ENCODE measurements around the gene ADAMTS9.

The ADAMTS9 gene

DNA sequence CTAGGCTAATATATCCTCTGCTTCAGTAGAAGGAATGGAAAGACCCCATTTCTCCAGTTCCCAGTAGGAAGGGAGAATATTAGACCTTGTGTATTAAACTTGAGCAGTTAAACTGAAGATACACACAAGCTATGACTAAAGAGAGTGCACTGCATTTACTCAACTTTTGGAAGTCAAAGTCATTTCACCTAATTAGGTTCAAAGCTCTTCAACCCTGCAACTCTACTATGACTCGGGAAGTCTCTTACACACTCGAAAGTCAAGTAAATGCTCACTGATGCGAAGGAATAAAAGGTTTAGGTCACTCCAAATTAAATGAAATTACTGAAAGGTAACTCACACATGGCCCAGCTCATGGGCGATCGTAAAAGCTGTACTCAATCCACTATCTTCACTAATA, 33.8 kb downstream of the ADAMTS9 start:
- DNase-seq (ENCODE audit: low read depth) = no peak

DNA sequence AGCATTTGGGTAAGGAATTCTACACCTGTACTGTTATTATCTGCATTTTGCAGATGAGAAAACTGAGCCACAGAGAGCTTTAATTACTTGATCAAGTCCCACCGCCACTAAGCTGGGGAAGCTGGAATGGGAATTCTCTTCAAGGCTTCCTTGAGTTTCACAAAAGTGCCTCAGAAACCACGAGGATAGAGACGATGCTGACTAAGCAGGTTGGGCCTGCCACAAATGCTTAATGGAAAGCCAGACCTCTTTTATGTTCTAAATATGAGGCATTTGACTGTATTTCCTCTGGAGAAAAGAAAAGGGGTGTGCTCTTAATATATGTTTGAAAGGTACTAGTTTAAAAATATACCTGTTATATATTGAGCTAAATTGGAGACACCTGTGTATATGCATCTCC, 34.7 kb downstream of the ADAMTS9 start:
- no peak for DNase-seq (ENCODE audit: low read depth)

DNA sequence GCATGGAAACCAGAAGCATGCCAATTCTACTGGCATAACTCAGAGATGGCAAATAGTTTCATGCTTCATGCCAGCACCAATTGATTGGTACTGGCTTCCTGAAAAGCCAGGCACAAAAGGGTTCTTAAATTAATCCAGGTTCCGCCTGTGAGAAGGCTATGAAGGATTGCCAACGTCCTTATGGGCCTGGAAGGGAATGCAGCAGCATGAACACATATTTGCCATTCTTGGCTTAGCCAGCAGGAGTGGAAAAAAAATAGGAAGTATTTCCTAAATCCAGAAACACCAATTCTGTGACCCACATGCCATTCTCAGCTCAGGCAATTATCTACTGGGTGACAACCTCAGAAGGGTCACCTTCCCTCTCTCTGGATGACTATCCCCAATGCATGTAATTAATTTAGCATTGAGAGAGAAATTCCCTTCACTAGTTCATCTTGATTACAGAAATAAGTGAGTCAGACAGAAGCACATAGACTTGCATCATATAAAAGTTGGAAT, 36.0 kb downstream of the ADAMTS9 start:
- DNase-seq (ENCODE audit: low read depth) = no peak

DNA sequence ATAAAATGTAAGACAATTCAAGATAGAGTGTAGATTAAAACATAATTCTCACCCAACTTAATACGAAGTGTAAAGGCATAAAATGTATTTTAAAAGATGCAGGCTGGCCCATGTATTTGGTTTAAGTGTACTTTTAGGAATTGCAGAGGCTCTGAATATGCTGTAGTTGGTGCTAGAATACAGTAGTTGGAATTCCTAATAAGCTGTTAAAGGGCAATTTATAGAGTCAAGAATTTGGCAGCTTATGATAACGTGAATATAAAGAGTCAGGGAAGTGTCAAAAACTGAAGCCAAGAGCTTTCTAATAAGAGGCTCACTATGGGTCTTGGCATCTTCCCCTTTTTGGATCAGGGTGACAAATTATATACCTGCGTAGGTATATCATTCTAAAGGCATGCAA, 36.5 kb downstream of the ADAMTS9 start:
- no peak for DNase-seq (ENCODE audit: low read depth)

DNA sequence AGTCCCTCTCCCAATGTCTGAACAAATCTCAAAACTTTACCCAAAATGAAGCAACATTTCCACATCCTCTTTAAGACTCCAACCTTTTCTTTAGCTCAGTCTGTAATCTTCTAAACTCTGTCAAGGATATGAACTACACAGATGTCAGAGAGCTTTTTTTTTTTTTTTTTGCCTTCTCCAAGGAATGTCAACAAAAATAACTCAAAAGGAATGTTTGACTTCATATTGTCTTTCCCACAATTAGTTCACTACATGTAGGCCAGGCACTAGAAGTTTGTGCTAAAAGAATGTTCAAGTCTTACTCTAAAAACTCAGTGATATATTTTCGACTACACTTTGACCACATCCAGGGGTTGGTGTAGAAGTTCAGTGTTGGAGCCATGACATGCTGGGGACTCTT, 37.1 kb downstream of the ADAMTS9 start:
- no peak for DNase-seq (ENCODE audit: low read depth)

DNA sequence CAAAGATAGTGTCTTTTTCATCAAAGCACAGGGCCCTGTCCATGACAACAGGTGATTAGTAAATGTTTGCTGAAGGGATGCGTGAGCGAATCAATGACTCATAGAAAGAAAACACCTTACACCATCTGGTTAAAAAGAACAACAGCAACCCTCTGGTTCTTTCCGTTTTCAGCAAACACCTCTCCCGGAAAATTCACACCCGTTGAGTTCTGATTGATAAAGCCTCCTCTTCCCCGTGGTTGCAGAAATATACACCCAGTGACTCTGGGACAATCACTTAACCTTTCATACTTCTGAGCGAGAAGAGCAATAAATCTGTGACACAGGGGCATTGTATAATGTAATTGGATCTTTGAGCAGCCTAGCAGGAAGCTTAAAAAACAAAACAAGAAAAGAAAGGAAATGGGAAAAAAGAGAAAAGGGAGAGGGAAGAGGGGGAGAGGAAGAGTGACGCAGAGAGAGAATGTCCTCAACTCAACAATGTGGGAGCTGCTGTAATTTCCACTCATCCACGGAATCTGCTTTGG, 37.6 kb downstream of the ADAMTS9 start:
- DNase-seq (ENCODE audit: low read depth) = no peak

DNA sequence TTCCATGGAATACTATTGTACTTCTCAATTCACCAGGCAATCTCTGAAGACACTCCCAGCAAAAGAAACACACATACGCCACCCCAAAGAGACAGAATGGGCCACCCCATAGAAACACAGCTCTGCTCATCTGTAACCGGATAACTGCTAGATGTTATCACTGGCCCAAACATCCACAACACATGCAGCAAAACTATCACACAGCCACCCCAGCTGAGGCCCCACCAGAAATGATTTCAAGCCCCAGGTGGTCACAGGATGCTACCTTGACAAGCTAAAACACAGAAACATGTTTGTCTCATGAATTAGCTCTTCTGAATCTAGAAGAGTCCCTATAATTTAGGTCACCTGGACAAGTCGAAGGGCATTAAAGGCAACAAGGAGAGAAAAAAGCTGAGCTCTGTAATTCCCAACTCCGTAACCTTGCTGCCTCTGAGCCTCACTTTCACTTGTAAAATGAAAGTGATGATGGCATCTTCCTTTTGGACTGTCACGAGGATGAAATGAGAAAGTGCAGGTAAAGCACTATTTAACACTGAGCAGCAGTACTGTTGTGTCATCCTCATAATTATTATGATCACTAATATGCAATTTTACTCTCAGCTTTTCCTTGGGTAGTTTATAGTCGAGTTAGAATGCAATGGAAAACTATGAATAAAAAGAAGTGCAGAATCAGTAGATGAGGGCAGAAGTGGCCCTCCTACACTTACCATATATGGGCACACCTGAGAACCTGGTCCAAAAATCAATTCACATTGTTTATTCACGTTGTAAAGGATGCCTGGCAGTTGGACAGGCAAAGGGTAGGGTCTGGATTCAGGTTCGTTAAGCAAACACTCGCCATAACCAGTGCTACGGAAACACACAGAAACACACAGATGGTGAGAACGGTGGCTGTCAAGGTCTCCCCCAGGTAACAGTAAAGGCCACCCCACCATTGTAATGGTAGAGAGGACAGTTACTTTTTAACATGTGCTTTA, 38.6 kb downstream of the ADAMTS9 start:
- no peak for DNase-seq (ENCODE audit: low read depth)

DNA sequence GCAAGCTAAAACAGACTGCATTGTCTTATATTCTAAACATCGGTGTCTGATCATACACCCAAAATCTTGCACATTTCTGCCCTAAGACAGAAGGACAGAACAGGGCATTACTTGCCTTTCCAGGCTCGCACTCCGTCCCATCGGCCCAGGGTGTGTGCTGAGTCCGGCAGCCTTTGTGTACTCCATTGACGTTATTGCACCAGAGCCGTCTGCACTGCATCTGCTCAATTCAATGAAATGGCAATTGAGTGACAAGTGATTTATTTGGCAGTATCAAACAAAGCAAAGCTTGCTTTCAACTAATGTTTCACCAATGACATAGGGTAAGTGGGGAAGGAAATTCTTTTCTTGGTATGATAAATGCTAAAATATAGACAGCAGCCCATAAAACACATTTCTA, 40.0 kb downstream of the ADAMTS9 start:
- DNase-seq (ENCODE audit: low read depth) = no peak

DNA sequence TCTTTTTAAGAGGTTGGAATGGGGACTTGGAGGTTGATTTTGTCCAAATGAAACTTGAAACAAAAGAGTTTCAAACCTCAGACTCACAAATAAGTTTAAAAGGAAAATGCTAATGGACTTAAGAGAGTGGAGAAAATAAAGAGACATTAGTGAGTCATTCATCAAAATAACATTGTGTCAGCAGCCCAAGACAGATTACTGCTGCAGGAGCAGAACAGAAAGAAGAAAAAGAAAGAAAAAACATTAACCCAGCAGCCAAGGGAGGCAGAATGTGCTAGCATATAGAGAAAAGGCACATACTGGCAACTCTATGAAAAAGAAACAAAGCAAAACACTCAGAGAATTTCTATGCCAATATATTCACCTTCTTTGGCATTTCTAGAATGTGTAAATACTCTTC, 42.6 kb downstream of the ADAMTS9 start:
- DNase-seq (ENCODE audit: low read depth) = no peak

DNA sequence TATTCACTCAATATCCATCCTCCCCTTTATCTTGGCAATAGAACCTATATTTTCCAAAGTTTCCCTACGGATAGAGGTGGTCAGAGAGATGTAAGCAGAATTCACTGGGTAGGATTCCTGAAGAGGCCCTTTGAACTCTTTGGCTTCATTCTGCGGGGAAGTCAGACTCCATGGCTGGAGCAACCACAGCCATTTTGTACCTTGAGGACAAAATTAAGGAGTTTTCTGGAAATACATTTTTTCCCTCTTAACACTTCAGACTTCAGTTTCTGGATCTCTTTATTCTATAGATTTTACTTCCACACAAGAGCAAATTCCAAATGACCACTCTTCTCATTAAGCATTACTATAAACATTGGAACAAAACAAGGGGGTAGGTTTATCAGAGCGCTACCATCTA, 43.3 kb downstream of the ADAMTS9 start:
- DNase-seq (ENCODE audit: low read depth) = no peak

DNA sequence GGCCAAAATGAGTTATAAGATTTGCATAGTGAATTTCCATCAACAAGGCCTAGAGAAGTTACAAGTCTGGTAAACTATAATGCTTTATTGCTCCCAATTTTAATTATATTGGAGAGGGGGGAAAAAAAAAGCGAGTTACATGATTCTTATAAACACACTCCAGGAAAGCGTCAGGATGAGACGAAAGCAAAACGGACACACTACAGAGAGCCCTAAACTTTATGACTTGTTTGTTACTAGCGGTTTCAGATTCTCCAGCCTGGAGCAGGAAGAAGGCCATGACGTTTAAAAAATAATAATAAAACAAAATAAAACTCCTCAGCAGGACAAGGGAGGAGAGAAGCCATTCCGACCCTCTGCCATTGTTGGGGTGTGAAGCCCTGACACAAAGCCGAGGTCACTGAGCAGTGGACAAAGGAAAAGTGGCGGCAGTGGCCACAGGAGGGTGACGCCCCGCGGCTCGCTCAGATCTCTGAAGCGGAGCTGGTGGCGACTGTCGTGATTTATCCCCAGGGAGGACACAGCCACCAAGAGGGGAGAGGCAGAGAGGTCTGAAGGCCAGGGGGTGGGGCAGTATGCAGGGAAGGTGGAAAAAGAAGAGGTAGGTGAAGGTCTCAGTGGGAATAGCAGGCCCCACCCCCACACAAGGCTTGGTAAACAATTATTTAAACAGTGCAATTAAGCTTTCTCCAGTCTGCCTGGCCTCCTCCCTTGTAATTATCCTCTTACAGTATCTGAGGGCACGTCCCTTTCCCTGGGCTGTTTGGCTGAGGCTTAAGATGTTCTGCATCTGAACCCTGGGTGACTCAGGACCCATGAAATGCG, 45.3 kb downstream of the ADAMTS9 start:
- no peak for DNase-seq (ENCODE audit: low read depth)

DNA sequence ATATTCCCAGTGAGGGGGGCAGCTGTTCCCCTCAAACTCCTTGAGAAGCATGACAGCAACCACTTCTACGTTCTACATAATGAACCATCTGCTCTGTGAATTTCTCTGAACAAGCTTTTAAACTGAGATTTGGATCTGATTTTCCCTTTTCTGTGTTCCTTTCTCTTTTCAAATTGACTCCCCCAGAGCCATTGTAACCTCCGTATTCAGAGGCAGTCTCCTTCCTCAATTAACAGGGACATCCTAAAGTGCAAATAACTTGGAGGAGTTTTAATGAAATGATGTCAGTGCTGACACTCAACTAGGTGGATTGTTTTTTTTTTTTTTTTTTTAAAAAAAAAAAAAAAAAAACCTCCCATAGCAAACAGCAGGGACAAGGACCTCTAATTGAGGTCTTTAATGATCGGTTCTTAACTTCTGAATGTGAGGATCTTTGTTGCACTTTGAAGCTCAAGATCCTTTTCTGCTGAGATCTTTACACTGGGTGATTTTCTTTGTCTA, 48.8 kb downstream of the ADAMTS9 start:
- no peak for DNase-seq (ENCODE audit: low read depth)

DNA sequence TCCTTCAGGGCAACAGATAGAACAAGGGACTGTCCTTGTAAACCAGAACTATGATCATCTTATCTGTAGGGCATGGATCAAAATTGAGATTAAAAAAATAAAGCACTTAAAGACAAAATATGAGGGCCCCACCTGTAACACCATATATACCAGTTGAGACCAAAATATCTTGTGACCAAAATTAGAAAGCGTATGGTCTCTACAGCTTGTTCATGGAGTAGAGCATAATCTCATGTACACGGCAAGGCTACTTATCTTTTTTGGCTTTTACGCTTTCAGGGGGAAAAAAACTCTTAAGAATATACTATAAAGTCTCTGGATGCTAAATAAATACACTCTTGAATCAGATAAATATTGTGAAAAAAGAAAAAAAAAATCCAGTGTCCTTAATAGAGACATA, 49.3 kb downstream of the ADAMTS9 start:
- no peak for DNase-seq (ENCODE audit: low read depth)

DNA sequence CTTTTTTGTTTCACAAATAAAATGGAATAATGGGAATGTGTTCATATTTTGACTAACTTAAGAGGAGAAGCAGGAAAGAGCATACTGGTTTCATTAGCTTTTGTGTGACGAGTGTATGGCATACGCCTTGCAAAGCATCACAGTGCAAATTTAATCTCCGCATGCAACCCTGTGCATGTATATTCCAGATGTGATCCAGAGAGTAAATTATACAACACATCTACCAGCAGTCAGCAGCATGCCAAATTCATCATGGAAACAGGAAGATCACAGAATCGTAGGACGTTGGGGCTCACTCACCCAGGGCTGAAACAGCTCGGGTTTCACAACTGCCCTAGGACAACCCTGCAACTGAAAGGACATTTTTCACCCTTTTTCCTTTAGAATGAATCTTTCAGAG, 53.4 kb downstream of the ADAMTS9 start:
- no peak for DNase-seq (ENCODE audit: low read depth)

DNA sequence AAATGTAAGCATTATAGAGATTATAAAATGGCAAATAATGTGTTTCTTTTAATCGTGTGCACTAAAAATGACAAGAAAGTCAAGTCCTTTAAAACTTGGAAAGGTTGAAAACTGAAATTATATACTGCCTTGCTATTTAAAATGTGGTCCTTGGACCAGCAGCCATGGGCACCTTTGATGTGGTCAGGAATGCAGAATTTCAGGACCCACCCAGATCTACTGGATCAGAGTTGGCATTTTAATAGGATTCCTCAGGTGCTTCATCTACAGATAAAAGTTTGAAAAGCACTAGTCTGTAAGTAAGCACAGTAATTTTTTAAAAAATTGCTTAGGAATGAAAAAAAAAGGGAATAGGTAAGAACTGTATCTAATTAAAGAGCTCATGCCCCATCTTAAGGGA, 55.8 kb downstream of the ADAMTS9 start:
- no peak for DNase-seq (ENCODE audit: low read depth)

DNA sequence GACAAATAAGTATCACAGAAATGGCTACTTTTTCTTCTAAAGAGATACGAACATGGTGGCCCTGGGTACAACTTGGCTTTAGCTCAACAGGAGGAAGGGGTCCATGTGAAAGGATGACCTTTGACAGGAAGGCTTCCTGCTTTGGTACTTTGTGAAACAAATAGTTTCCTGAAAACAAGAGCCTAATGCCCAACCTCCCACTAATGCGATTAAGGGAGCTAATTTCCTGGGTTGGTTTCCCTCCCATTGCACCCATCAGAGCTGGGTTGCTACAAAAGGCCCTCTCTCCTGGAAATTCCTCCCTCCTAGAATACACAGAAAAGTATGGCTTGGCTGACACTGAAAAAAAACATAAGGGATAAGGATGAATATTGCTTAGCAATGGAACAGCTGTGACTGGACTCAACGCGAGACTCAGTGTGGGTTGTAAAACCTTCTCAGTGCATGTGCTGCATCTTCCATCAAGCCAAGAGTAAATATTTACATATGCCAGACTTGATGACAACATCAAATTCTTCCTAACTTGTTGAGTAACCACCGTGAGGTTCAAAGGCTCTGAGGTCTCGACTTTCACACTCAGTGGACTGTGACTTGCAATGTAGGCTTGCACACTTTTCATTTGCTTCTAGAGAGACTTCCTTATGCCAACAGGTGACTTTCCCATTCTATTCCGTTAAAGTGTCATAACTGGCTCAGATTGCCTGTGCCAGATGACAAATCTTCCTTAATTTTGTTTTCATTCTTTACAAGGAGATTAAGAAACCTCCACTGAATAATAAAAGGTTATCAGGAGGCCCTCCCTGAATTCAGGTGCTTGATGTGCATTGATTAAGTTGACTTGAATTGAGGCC, 60.1 kb downstream of the ADAMTS9 start:
- DNase-seq (ENCODE audit: low read depth) = no peak

DNA sequence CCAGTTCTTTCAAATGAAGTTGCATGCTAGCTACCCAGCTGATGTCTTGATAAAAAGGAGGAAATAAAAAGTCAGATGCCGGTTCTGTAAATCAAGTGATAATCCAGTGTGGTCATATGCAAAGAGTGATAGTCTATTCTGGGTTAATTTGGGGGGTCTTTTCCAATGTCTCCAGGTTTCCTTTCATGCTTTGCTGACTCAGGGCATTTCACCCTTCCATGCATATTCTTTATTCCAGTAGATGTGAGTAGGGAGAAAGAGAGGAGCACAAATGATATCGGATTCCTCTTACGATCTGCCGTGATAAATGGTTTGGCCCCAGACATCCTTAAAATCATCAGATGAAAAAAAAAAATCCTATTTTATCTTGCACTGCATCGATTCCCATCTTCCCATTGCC, 60.8 kb downstream of the ADAMTS9 start:
- no peak for DNase-seq (ENCODE audit: low read depth)

DNA sequence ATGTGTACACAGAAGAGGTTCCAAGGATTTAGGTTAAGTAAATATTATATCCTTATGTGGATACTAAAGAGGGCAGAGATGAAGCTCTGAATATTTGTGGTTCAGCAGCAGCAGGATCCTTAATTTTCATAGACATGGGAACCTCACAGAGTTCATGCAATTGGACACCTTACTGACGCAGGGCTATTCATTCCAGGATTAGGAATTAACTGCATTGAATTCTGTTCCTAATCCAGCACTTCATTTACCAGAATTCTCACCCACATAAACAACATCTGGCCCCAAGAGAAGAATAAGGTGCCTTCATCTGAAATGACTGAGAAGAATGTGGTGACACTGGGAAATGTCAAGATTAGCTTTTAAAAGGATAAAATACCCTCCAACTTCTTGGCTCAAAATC, 62.4 kb downstream of the ADAMTS9 start:
- no peak for DNase-seq (ENCODE audit: low read depth)

DNA sequence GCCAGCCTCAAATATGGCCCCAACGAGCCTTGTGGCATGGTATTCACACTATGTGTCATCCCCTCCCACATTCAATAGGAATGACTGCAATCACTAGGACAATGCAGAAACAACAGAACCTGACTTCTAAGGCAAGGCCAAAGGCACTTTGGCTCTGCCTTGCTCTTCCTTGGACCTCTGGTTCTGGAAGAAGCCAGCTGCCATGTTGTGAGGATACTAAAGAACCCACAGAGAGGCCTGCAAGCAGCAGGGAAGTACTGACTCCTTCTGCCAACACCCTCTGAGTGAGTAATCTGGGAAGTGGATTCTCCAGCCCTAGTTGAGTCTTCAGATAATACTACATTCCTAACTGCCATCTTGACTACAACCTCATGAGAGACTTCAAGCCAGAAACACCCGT, 64.7 kb downstream of the ADAMTS9 start:
- DNase-seq (ENCODE audit: low read depth) = no peak

DNA sequence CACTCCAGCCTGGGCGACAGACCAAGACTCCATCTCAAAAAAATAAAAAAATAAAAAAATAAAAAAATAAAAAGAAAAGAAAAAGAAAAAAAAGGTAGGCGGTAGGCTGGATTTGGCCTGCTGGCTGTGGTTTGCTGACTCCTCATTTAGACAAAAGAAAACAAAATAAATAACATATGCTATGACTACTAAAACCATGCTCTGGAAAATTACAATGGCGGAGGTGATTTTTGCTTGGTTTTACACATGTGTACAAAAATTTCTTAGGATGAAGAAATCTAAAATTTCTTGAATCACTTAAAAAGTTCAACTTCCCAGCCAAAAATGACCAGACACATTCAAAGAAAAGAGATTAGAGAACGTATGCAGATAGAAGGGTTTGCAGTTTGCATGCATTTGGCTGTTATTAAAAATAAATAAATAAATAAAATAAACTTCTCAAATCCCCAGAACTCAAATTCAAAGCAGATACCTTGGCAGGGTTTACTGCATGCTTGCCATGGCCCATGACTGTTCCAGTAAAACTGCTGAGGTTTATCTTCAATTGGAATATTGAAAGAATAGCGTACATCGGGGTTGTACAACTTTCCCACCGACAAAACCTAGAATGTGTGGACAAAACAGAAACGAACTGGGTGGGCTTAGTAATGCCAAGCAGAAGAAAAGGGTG, 65.9 kb downstream of the ADAMTS9 start:
- DNase-seq (ENCODE audit: low read depth) = no peak

DNA sequence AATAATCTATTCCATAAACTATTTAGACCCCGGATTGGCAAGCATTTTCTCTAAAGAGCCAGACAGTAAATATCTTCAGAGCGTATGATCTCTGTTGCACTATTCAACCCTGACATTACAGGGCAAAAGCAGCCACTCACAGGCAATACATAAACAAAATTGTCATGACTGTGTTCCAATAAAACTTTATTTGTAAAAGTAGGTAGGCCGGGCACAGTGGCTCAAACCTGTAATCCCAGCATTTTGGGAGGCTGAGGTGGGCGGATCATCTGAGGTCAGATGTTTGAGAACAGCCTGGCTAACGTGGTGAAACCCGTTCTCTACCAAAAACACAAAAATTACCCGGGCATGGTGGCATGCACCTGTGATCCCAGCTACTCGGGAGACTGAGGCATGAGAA, 66.5 kb downstream of the ADAMTS9 start:
- no peak for DNase-seq (ENCODE audit: low read depth)

All from activated gamma-delta T cell treated with anti-CD3 and anti-CD28 coated beads, Interleukin-2, amount 50 U/mL, for 16 hours (primary cell).